Stomach (tissue), 4 donors: ENCODE data around the gene RAD52.

Experiments used
- CTCF ChIP-seq, 7 experiments: fragments of 450-650 bp in 4 of 7; fragments of 200-600 bp in 3 of 7; sonication (generic) in 3 of 7; IDR thresholded peaks; one replicate each; pipeline ENCODE4 v1.5.1; 2016 to 2019; ENCODE audit warnings: antibody characterized with exemption in 7 of 7, control low read depth in 2 of 7, mild to moderate bottlenecking in 1 of 7
- POLR2A ChIP-seq, 4 donors: fragments of 450-650 bp; IDR thresholded peaks; one replicate each; pipeline ENCODE4 v1.6.1; 2016; ENCODE audit warnings: antibody characterized with exemption in 4 of 4, control low read depth in 2 of 4, mild to moderate bottlenecking in 1 of 4, moderate library complexity in 1 of 4

GRCh38 chr12:968545-968944, 19.1 kb upstream of the RAD52 start:
- TF ChIP-seq CTCF (IDR thresholded peaks at IDR 0.05) (no peak), POLR2A (IDR thresholded peaks at IDR 0.05) (no peak)
